SK-N-SH (cell line): Measurements from ENCODE around the gene MUC5AC. TPM values are rescaled to one million over a fixed set of nuclear protein-coding genes. Genes with fewer than 3 reads are reported as not detected.
A peak's percentile ranks its signal among the peaks of the same experiment; 100 is the strongest.

Experiments used
- CTCF ChIA-PET: fragments of 300-600, 350-600 bp; formaldehyde crosslinking; extraction: SDS; loops from one replicate; lab custom pipeline; 2021; lab: Yijun Ruan, JAX
- POLR2A ChIA-PET: fragments of 350-600 bp; sonication (Branson Sonifier 250); formaldehyde crosslinking; extraction: SDS; loops from one replicate; lab custom pipeline; 2020; ENCODE audit warnings: antibody characterized with exemption, inconsistent platforms; lab: Yijun Ruan, JAX
- DNase-seq: peaks from one replicate; pipeline ENCODE4 v3.0.0; 2012
- H2AFZ ChIP-seq: fragments of 200-600 bp; sonication (generic); 2 replicates; pipeline ENCODE4 v1.8.1; 2016; ENCODE audit warnings: antibody characterized with exemption, mild to moderate bottlenecking, low read depth
- H3F3A ChIP-seq: fragments of 200-600 bp; sonication (generic); replicated peaks from 2 replicates; pipeline ENCODE3; 2016; ENCODE audit warnings: antibody characterized with exemption, mild to moderate bottlenecking; ENCODE audit not compliant: insufficient read depth
- H3K27ac ChIP-seq, 2 experiments: fragments of 200-500 bp in 1 of 2; fragments of 200-600 bp in 1 of 2; sonication (Bioruptor generic) in 1 of 2; sonication (generic), shearing (Covaris generic) in 1 of 2; 2 replicates each; pipeline versions ENCODE4 v1.5.1 to v1.6.1; 2014 to 2016; ENCODE audit warnings: low read depth in 2 of 2, inconsistent platforms in 1 of 2, low read length in 1 of 2, mild to moderate bottlenecking in 1 of 2, mixed read lengths in 1 of 2
- H3K27me3 ChIP-seq: fragments of 200-600 bp; sonication (generic), shearing (Covaris generic); 2 replicates; pipeline ENCODE4 v1.6.1; 2016; ENCODE audit warnings: mixed run types; ENCODE audit not compliant: insufficient read depth
- H3K36me3 ChIP-seq, 2 experiments: fragments of 200-500 bp in 1 of 2; fragments of 200-600 bp in 1 of 2; sonication (Bioruptor generic) in 1 of 2; sonication (generic) in 1 of 2; replicated peaks in 1 of 2; 2 replicates each; pipeline versions ENCODE3 to v1.5.1; 2014 to 2016; ENCODE audit warnings: low read length in 1 of 2, mild to moderate bottlenecking in 1 of 2; ENCODE audit not compliant: insufficient read depth in 2 of 2, control insufficient read depth in 1 of 2
- H3K4me1 ChIP-seq, 2 experiments: fragments of 200-500 bp in 1 of 2; fragments of 200-600 bp in 1 of 2; sonication (Bioruptor generic) in 1 of 2; sonication (generic), shearing (Covaris generic) in 1 of 2; 2 replicates each; pipeline versions ENCODE4 v1.5.1 to v1.6.1; 2014 to 2016; ENCODE audit warnings: low read depth in 1 of 2, low read length in 1 of 2, mixed run types in 1 of 2; ENCODE audit not compliant: insufficient read depth in 2 of 2, control insufficient read depth in 1 of 2
- H3K4me2 ChIP-seq: fragments of 200-600 bp; sonication (generic), shearing (Covaris generic); 2 replicates; pipeline ENCODE4 v1.6.1; 2017; ENCODE audit warnings: mixed run types
- H3K4me3 ChIP-seq, 2 experiments: fragments of 200-500 bp in 1 of 2; fragments of 200-600 bp in 1 of 2; sonication (Bioruptor generic) in 1 of 2; sonication (generic), shearing (Covaris generic) in 1 of 2; 2 replicates each; pipeline versions ENCODE4 v1.5.1 to v1.8.1; 2014 to 2016; ENCODE audit warnings: low read depth in 2 of 2, inconsistent platforms in 1 of 2, low read length in 1 of 2, mild to moderate bottlenecking in 1 of 2, mixed read lengths in 1 of 2, moderate library complexity in 1 of 2
- H3K79me2 ChIP-seq: fragments of 200-600 bp; sonication (generic); 2 replicates; pipeline ENCODE4 v1.8.1; 2017; ENCODE audit warnings: mild to moderate bottlenecking; ENCODE audit not compliant: insufficient read depth
- H3K9ac ChIP-seq: fragments of 200-600 bp; sonication (generic); 2 replicates; pipeline ENCODE4 v1.6.1; 2017; ENCODE audit warnings: mixed run types
- H3K9me2 ChIP-seq: fragments of 200-600 bp; sonication (generic); 2 replicates; pipeline ENCODE4 v1.6.1; 2017; ENCODE audit warnings: mixed run types
- H3K9me3 ChIP-seq: fragments of 200-600 bp; sonication (generic); 2 replicates; pipeline ENCODE4 v1.6.1; 2017; ENCODE audit warnings: mixed run types, mild to moderate bottlenecking, moderate library complexity
- H4K20me1 ChIP-seq: fragments of 200-600 bp; sonication (generic); 2 replicates; pipeline ENCODE4 v1.6.1; 2017; ENCODE audit warnings: mild to moderate bottlenecking, mixed run types; ENCODE audit not compliant: insufficient read depth
- ELF1 ChIP-seq: IDR thresholded peaks from 2 replicates; pipeline ENCODE4 v1.4.0; 2012
- FOSL2 ChIP-seq: IDR thresholded peaks from 2 replicates; pipeline ENCODE4 v1.4.0; 2012; ENCODE audit warnings: low read depth, mild to moderate bottlenecking, moderate library complexity, borderline replicate concordance
- FOXJ3 ChIP-seq: sonication (generic); formaldehyde crosslinking; IDR thresholded peaks from 2 replicates; pipeline ENCODE4 v1.5.1; 2020; ENCODE audit warnings: mild to moderate bottlenecking, missing genetic modification reagents
- GATA2 ChIP-seq: sonication (generic); formaldehyde crosslinking; IDR thresholded peaks from 2 replicates; pipeline ENCODE4 v1.5.0; 2020; ENCODE audit warnings: mild to moderate bottlenecking, missing genetic modification reagents
- MAX ChIP-seq: IDR thresholded peaks from 2 replicates; pipeline ENCODE4 v1.4.0; 2012; ENCODE audit warnings: low read depth
- RAD21 ChIP-seq: IDR thresholded peaks from 2 replicates; pipeline ENCODE4 v1.6.1; 2012; ENCODE audit warnings: mild to moderate bottlenecking, low read length
- RFX5 ChIP-seq: IDR thresholded peaks from 2 replicates; pipeline ENCODE4 v1.6.1; 2012; ENCODE audit warnings: mild to moderate bottlenecking, improper control_type of control experiment, low read length
- RXRA ChIP-seq: IDR thresholded peaks from 2 replicates; pipeline ENCODE4 v1.4.0; 2012; ENCODE audit warnings: low read depth, mild to moderate bottlenecking, borderline replicate concordance
- SIN3A ChIP-seq: IDR thresholded peaks from 2 replicates; pipeline ENCODE4 v1.6.1; 2012; ENCODE audit warnings: low read depth, mild to moderate bottlenecking, low read length, moderate library complexity, borderline replicate concordance
- TAF1 ChIP-seq: IDR thresholded peaks from 2 replicates; pipeline ENCODE4 v1.6.1; 2012; ENCODE audit warnings: low read depth, mild to moderate bottlenecking, low read length, moderate library complexity, borderline replicate concordance
- USF1 ChIP-seq: IDR thresholded peaks from 2 replicates; pipeline ENCODE4 v1.4.0; 2012; ENCODE audit warnings: low read depth, borderline replicate concordance
- YY1 ChIP-seq: IDR thresholded peaks from 2 replicates; pipeline ENCODE4 v1.4.0; 2012; ENCODE audit warnings: low read depth, mild to moderate bottlenecking
- WGBS: methylation state at CpG from one replicate; pipeline ENCODE4 v1.1.6; 2017; ENCODE audit warnings: low lambda C conversion rate; 5-methylcytosine and 5-hydroxymethylcytosine counted together
- polyA plus RNA-seq, 3 experiments: library from polyadenylated mRNA; depleted of rRNA; stranded (reverse); fragments of >200 nt; gene quantifications; 2 replicates each; pipeline ENCODE4 v1.2.3, GENCODE V29; 2012
- TF ChIP-seq, protein P1 (sequence below): IDR thresholded peaks from 2 replicates; pipeline ENCODE4; 2012
- TF ChIP-seq, protein P2 (sequence below): fragments of 150-350 bp; IDR thresholded peaks from 2 replicates; pipeline ENCODE4 v1.6.1; 2017; ENCODE audit warnings: antibody characterized with exemption, low read length, low read depth, borderline replicate concordance
- TF ChIP-seq, protein P3 (sequence below): fragments of 200-600 bp; sonication (generic); IDR thresholded peaks from 2 replicates; pipeline ENCODE4 v1.6.1; 2017; ENCODE audit warnings: antibody characterized with exemption, mild to moderate bottlenecking, moderate library complexity
- TF ChIP-seq, protein P4 (sequence below): IDR thresholded peaks from 2 replicates; pipeline ENCODE4 v1.6.1; 2012; ENCODE audit warnings: mild to moderate bottlenecking, low read depth, low read length, moderate library complexity

MUC5AC gene
- polyA plus RNA-seq, 1 of the 3 experiments (the other 2 are of a cell fraction): not detected

DNA sequence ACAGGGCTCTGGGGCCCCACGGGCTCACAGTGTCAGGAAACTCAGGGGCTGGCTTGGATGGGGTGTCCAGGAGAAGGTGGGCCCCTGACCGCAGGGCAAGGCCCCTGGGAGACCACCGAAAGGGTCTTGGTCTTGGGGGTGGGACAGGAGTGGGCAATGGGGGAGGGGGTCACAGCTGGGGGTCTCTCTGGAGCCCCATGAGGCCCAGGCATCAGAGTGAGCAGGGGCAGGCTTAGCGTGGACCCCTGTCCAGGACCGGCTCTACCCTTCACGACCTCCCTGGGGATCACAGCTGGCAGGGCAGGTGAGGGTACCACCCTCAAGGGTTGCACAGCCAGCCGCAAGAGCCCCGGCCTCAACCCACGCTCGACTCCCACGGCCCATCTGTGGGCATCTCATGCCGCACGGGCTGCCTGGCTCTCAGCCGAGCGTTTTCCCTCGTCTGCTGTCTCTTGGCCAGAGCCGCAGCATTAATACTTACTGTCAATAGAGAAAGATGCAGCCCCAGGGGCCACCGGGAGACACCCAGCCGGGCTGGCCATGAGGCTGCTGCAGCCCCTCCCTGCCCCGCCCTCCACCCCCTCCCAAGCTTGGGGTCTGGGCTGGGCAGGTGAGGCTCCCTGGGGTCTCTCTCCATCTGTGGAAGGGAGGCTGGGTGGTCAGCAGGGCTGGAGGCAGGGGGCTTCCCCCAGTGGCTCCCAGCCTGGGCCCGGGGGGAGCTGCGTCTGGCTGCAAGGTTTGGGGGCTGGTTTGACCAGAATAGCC is 65.8 kb downstream of the MUC5AC start:
- ChIA-PET POLR2A (no interaction called here), CTCF (interaction anchor here (1.2 to 2.2 kb wide), 3 partner anchors 21 to 293 kb away, joined by 4 to 7 read pairs (median 5); no protein-coding TSS in a partner anchor)
- Histone ChIP-seq H3K27ac (no peak overlapping the region), H3F3A (no peaks in the 10 kb centered on the region), H3K9ac (no peak overlapping the region), H3K9me2 (no peaks in the 10 kb centered on the region), H3K4me2 (no peak overlapping the region), H4K20me1 (no peaks in the 10 kb centered on the region), H3K36me3 (no peaks in the 10 kb centered on the region), H3K4me1 (no peaks in the 10 kb centered on the region), H3K9me3 (no peaks in the 10 kb centered on the region), H2AFZ (no peak overlapping the region), H3K4me3 (no peak overlapping the region), H3K79me2 (no peaks in the 10 kb centered on the region), H3K27me3 (no peaks in the 10 kb centered on the region)
- TF ChIP-seq MAX (no peak), SIN3A (no peak), FOSL2 (no peak), RAD21 (no peak)
- TF ChIP-seq, protein P1, sequence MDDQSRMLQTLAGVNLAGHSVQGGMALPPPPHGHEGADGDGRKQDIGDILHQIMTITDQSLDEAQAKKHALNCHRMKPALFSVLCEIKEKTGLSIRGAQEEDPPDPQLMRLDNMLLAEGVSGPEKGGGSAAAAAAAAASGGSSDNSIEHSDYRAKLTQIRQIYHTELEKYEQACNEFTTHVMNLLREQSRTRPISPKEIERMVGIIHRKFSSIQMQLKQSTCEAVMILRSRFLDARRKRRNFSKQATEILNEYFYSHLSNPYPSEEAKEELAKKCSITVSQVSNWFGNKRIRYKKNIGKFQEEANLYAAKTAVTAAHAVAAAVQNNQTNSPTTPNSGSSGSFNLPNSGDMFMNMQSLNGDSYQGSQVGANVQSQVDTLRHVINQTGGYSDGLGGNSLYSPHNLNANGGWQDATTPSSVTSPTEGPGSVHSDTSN: no peak
- peak; percentile 26 for DNase-seq
- WGBS: 29% methylated on average over 5 of the region's 22 CpGs

DNA sequence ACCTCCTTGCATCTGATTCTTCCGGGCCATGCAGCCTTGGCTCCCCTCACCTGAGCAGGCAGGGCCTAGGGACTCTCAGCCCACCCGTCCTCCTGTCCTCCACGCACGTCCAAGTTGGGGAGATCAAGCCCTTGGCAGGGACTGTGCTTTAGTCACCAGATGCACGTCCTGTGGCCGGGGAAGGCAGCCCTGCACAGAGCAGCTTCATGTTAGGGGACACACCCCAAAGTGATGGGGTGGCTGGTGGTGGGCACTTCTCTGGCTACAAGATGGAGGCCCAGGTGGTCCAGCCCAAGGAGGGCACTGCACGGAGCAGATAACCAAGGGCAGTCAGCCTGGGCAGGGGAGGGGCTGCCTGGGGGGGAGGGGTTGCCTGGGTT is 66.3 kb downstream of the MUC5AC start:
- TF ChIP-seq FOXJ3 (CRISPR knock-in tag): no peak
- no peak for TF ChIP-seq TAF1
- TF ChIP-seq, protein P2, sequence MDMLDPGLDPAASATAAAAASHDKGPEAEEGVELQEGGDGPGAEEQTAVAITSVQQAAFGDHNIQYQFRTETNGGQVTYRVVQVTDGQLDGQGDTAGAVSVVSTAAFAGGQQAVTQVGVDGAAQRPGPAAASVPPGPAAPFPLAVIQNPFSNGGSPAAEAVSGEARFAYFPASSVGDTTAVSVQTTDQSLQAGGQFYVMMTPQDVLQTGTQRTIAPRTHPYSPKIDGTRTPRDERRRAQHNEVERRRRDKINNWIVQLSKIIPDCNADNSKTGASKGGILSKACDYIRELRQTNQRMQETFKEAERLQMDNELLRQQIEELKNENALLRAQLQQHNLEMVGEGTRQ: no peak
- TF ChIP-seq MAX: no peak
- TF ChIP-seq YY1: no peak
- no peak for TF ChIP-seq USF1
- TF ChIP-seq, protein P3, sequence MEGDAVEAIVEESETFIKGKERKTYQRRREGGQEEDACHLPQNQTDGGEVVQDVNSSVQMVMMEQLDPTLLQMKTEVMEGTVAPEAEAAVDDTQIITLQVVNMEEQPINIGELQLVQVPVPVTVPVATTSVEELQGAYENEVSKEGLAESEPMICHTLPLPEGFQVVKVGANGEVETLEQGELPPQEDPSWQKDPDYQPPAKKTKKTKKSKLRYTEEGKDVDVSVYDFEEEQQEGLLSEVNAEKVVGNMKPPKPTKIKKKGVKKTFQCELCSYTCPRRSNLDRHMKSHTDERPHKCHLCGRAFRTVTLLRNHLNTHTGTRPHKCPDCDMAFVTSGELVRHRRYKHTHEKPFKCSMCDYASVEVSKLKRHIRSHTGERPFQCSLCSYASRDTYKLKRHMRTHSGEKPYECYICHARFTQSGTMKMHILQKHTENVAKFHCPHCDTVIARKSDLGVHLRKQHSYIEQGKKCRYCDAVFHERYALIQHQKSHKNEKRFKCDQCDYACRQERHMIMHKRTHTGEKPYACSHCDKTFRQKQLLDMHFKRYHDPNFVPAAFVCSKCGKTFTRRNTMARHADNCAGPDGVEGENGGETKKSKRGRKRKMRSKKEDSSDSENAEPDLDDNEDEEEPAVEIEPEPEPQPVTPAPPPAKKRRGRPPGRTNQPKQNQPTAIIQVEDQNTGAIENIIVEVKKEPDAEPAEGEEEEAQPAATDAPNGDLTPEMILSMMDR: no peak
- TF ChIP-seq ELF1: no peak
- TF ChIP-seq GATA2: no peak
- no peak for TF ChIP-seq RFX5
- TF ChIP-seq RXRA: no peak
- TF ChIP-seq, protein P4, sequence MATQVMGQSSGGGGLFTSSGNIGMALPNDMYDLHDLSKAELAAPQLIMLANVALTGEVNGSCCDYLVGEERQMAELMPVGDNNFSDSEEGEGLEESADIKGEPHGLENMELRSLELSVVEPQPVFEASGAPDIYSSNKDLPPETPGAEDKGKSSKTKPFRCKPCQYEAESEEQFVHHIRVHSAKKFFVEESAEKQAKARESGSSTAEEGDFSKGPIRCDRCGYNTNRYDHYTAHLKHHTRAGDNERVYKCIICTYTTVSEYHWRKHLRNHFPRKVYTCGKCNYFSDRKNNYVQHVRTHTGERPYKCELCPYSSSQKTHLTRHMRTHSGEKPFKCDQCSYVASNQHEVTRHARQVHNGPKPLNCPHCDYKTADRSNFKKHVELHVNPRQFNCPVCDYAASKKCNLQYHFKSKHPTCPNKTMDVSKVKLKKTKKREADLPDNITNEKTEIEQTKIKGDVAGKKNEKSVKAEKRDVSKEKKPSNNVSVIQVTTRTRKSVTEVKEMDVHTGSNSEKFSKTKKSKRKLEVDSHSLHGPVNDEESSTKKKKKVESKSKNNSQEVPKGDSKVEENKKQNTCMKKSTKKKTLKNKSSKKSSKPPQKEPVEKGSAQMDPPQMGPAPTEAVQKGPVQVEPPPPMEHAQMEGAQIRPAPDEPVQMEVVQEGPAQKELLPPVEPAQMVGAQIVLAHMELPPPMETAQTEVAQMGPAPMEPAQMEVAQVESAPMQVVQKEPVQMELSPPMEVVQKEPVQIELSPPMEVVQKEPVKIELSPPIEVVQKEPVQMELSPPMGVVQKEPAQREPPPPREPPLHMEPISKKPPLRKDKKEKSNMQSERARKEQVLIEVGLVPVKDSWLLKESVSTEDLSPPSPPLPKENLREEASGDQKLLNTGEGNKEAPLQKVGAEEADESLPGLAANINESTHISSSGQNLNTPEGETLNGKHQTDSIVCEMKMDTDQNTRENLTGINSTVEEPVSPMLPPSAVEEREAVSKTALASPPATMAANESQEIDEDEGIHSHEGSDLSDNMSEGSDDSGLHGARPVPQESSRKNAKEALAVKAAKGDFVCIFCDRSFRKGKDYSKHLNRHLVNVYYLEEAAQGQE: no peak
- CTCF ChIA-PET: interaction anchor here (2.2 kb wide), 1 partner anchor 21 kb away, joined by 7 read pairs; no protein-coding TSS in a partner anchor

More for the DNA sequence above, 66.3 kb downstream of the MUC5AC start:
- no peak overlapping the region for H3K27ac ChIP-seq
- H3K9me2 ChIP-seq: no peaks in the 10 kb centered on the region
- POLR2A ChIA-PET: no interaction called here
- no peak overlapping the region for H3K4me3 ChIP-seq
- H3K79me2 ChIP-seq: no peaks in the 10 kb centered on the region
- H3K9me3 ChIP-seq: no peaks in the 10 kb centered on the region
- WGBS: 42% methylated on average over 3 of the region's 7 CpGs
- no peak overlapping the region for H3K9ac ChIP-seq
- no peak overlapping the region for H3K4me2 ChIP-seq
- no peaks in the 10 kb centered on the region for H3K4me1 ChIP-seq
- H3K36me3 ChIP-seq: no peaks in the 10 kb centered on the region
- H4K20me1 ChIP-seq: no peaks in the 10 kb centered on the region
- H3F3A ChIP-seq: no peaks in the 10 kb centered on the region
- no peaks in the 10 kb centered on the region for H3K27me3 ChIP-seq
- peak; percentile 41 for DNase-seq
- no peak overlapping the region for H2AFZ ChIP-seq
